Raji (cell line): ENCODE data around the gene COPS8.

ENCODE experiments used
- POLR2A ChIP-seq: IDR thresholded peaks from 2 replicates; pipeline ENCODE4 v1.6.1; 2011; ENCODE audit warnings: low read depth, low read length, control low read depth; ENCODE audit not compliant: insufficient read depth

COPS8 gene

DNA sequence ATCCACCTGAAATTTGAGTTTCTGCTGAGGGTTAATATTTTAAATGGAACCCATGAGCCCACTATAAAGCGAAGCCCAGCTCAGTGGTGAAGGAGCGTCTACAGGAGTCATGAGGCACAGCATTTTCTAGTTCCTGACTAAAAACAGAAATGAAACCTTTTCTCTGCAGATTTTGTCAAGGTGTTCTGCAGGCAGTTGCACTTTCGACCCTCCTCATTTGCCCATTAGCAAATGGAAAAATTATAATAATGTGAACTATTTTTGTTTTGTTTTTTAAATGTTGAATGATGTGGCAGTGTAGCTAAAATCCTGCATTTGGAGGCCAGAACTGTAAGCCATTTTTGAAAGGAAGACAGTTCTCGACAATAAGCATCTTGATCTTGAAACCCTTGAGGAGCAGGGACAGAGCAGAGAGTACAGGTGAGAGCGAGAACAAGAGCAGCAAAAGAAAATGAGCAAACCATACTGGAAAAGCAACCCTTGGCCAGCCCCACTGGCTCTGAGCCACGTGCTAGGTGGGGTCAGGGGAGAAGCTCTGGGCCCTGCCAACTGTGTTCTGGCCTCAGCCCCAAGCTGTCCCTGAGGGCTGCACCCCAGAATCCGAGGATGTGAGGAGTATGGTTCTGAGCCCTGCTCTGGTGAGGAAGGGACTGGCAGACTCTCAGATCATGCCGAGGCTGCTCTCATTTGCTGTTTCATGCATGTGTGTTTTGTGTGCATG lies 26.4 kb upstream of the COPS8 start:
- peak; percentile 45; the same call in 1 of the 2 replicates for TF ChIP-seq POLR2A

DNA sequence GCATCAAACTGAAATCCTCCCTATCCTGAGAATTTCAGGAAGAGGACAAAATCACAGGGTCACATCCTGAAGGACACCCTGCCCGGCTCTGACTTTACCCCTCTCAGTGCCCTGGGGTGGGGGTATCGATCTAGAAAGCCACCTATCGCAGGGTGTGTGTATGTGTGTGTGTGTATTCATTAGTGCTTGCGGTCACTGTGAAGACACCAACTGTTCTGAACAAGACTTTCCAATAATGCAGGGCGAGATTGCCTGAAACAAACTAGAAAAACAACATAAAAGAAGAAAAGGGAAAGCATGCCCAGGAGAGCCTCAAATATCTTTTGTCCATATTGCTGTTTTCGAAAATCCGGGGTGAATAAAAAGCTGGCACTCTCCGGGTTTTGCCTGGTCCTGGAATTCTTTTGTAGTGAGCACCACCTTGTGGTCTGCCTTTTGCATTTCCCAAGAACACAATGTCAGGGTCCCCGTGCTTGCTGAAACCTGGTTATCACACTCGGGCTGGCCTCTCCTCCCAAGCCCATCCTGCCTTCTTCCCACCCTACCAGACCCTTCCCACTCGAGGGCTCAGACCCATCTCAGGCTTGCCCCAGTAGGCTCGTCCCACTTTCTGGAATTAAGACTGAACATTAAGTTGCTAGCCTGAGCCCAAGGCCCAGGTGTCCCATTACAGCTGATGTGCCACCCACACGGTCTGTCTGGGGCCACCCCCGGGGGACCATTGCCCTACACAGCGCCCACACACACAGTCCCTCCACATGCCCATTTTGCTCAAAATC lies 25.0 kb upstream of the COPS8 start:
- TF ChIP-seq POLR2A, result no peak

DNA sequence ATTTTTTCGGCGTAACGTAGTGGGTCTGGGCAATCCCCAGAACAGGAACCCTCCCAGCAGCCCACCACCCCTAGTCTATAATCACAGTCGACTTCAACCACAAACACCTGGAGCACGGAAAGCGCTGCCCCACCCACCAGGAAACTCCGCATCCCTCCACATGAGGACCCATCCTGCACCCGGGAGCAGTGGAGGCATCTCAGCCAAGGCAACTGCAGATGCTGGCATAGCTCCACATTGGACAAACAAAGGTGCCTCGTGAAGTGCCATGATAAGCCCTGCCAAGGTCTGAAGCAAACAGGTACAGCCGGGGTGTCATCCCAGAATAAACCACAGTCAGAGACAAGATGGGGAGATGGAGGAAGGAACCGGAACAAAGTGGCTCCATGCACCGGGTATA lies 24.3 kb upstream of the COPS8 start:
- no peak for TF ChIP-seq POLR2A

- TF ChIP-seq POLR2A, result no peak
These were observed 23.1 kb upstream of the COPS8 start for GRCh38 chr2:237062585-237062984.

- no peak for TF ChIP-seq POLR2A
These were observed 21.3 kb upstream of the COPS8 start for GRCh38 chr2:237064203-237065070.

DNA sequence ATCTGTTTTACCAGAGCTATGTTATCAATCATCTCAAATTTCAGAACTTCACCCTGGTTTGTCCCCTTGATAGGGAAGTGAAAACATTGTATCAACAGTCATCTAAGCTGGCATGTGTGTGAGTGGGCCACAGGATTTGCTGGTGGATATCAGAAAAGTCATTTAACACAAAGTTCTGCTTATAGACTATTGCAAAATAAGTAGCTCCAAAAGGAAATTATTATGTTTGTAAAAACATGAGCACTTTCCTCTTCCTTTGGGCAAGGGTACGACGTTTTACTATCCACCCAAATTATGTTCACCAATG lies 20.7 kb upstream of the COPS8 start:
- no peak for TF ChIP-seq POLR2A

GRCh38 chr2:237066396-237066795 lies 19.3 kb upstream of the COPS8 start:
- TF ChIP-seq POLR2A, result no peak

DNA sequence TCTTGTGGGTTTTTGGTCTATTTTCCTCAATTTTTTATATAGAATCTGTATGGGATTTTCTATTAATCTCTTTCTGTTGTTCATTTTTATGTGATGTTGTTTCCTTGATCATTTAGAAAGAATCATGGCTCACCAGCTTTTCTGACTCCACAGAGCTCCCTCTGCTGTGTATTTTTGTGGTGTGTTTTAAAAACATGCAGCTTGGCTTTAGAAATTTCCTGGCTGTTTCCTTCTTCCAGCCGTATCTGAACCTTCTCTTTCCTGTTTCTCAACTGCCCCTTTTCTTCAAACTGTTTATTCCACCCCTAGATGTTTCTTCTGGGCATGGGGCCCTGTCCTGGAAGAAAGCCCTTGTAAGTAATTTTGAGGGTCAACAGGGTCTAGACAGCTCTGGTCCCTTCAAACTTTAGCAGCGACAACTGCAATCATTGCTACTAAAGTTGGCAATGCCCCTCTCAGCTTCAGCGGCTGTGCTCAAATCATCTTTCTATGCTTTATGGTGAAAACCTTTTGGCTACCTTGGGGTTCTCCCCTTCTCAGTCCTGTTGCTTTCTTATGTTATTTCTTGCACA lies 17.6 kb upstream of the COPS8 start:
- no peak for TF ChIP-seq POLR2A

- TF ChIP-seq POLR2A, result no peak
These were observed 13.4 kb upstream of the COPS8 start for GRCh38 chr2:237072067-237072931.

GRCh38 chr2:237073552-237073951 lies 12.1 kb upstream of the COPS8 start:
- no peak for TF ChIP-seq POLR2A

DNA sequence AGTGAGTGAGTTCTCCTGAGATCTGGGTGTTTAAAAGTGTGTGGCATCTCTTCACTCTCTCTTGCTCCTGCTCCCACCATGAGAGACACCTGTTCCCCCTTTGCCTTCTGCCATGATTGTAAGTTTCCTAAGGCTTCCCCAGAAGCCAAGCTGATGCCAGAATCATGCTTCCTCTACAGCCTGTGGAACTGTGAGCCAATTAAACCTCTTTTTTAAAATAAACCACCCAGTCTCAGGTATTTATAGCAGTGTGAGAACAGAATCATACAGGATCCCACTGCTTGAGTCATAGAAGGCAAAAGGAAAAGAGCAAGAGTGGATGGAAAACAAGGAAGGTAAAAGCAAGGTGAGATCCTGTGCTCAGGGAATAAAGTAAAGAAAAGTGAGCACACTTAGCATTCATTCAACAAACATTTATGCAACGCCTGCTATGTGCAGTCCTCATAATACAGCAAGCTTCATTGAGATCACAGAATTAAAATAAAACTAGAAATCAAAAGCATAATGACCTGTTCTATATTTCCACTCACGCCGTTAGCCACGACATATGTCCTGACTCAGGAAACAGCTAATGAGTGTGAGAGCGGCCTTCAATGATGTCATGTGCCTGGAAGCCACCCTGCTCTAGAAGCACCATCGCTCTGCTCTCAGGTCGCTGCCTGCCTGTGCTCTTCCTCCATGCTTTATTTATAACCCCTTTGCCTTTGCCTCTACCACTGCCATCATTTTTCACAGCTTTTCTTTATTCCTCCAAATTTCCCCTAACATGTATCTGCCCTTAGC lies 11.3 kb upstream of the COPS8 start:
- TF ChIP-seq POLR2A, result no peak

DNA sequence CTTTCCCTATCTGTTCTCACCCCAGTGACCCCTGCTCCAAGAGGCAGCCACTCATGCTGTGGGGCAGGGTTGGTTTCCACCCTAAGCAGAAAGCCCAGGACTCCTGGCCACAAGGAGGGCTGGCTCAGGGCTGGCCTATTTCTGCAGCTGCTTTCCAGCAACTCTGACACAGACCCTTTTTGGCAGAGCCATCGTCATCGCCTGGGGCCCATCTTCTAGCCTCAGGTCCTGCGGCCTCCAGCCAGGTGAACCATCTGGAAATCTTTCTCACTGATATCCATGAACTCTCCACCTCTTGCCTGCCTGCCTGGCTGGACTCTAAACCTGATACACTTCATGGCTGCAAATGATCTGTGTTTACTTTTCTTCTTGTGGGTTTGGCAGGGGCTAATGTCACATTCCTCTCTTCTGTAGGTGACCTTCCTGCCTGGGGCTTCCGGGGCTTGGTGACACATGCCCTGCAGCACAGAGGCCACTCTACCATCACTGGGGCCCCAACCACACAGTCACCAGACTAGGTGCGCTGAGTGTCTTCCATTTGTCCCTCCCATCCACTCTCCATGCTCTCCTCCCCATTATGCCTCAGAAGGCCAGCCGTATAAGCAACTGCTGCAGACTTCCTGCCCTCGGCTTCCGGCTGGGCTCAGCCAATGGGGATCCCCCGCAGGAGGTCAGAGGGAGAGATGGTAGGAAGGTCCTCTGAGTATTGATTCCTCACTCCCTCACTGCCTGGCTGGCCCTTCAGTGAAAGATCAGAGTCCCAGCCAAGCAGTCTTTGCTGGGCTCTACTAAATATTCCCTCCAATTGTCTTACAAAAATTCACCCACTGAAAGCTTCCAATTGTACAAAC lies 9.7 kb upstream of the COPS8 start:
- no peak for TF ChIP-seq POLR2A

DNA sequence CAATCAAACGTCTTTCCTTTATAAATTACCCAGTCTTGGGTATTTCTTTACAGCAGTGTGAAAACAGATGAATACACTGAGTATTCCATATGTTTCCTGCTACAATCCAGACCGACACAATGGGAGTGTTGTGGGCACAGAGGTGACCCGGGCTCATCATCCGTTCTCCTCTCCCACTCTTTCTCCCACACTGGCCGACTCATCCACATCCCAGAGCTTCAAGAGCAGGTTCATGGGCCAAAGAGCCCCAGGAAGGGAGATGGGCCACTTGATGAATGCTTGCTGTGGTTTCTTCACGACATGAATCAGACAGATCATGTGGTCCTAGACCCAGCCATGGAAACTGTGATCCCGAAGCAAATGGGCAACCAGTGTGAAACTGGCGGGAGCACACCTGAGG lies 4.1 kb upstream of the COPS8 start:
- no peak for TF ChIP-seq POLR2A

DNA sequence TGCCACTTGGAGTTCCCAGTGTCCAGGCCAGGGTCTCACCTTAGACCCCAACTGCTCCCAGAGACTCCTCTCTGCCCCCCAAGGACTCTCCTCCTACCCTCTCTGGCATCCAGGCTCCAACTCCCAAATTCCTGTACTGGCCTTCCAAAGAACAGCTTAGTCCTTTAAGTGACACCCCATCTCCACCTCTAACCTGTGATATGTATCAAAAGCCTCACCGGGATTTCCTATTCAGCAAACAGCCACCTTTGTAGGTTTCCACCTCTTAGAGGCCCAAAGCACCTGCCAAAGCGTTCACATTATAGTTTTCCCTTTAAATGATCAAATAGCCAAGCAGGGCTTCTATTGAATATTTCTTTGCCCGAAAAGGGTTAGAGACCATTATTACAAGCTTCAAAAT lies 2.7 kb upstream of the COPS8 start:
- TF ChIP-seq POLR2A, result no peak
